Superior temporal gyrus (tissue), 1 donor: ENCODE results near the gene WBP1.
A peak's percentile ranks its signal among the peaks of the same experiment; 100 is the strongest.
"Not testable (repeated sequence)": the region's sequence is repeated elsewhere in the genome, so short reads cannot be mapped to it uniquely, and the experiment has no call there.

Experiments
- DNase-seq: peaks from one replicate; pipeline ENCODE4 v3.0.0-alpha.2; 2016; ENCODE audit errors: extremely low spot score

The WBP1 gene

DNA sequence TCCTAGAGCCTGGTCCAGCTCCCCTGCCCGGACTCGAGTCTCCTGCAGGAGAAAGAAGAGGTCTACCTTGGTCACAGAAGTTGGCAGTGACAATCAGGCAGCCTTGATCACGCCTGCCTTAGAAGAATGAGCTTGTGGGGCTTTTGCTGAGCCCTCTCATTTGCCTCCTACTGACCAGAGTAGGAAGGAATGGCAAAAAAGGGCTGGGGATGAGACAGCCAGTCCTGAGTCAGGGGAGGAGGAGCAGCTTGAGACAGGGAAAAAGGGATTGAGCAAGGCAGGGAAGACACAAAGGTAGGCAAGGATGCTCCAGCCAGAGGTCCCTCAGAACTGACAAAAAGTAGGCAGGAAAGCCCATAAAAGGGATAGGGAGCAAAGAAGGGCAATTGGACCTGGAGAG, 30.7 kb upstream of the WBP1 start:
- no peak for DNase-seq

DNA sequence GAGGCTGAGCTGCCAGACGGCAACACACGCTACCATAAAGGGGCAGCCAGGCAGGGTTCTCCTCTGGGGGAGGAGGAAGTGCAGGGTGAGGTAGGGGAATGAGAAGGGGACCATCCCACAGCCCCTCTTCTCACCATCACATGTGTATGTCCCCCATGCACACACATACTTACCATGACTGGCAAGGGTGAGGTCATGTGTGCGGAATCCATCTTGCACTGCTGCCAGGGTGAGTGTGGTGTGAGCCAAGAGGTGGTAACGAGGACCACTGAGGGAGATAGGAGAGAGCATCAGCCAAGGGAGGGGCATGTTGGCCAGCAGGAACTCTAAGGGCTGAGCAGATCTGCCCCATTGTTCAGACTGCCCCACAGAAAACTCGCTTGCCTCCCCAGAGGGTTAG, 29.6 kb upstream of the WBP1 start:
- no peak for DNase-seq

DNA sequence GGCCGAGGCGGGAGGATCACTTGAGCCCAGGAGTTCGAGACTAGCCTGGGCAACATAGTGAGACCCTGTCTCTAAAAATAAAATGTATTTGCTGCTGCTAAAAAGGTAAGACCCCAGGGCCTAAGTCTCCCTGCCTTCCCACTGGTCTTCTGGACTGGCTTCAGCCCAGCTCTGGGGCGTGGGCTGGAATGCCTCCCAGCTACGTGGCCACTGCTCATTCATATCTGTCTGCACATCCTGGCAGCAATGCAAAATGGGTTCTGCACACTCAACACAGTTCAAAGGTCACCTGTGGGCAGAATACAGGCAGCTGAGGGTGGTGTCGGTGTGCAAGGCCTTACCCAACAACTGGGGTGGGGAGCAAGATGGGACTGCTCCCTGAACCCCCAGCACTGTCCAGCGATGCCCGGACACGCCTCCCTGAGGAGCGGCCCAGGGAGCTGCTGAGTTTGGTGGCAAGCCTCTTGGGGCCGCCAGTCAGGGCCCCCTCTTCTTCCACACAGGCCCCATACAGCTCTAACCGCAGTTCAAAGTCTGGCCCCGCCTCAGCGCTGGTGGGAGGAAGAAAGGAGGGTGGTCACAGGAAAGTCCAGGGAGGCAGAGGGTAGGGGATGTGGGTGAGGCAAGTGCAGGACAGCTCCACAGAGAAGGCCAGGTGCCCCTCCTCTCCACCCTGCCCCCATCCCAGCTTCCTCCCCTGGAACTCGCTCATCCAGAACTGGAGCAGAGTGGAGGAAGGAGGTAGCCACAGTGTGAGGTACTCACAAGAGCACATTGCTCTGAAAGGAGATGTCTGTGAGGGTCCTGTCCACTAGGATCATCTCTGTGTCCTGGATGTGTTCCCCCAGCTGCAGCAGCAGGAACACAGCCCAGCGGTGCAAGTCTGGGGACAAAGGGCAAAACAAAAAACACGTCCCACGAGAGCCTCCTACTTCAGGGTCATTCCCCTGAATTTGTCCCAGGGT, 28.5 kb upstream of the WBP1 start:
- DNase-seq, result no peak

DNA sequence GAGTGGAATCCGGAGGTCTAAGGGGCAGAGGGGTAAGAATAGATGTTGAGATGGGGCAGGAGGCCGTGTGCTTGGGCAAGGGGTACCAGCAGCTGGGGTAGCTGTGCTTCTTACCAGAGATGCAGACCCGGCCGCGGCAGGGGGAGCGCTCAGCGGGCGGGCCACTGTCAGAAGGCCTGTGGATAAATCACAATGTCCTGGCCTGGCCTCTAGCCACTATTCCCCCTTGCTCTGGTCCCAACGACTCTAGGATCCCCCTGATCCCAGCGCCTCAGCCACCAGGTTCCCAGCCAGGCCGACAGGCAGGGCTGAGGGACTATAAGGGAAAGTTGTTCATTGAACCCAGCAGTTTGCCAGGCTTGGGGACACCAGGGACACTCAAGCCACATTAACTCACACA, 27.7 kb upstream of the WBP1 start:
- no peak for DNase-seq

DNA sequence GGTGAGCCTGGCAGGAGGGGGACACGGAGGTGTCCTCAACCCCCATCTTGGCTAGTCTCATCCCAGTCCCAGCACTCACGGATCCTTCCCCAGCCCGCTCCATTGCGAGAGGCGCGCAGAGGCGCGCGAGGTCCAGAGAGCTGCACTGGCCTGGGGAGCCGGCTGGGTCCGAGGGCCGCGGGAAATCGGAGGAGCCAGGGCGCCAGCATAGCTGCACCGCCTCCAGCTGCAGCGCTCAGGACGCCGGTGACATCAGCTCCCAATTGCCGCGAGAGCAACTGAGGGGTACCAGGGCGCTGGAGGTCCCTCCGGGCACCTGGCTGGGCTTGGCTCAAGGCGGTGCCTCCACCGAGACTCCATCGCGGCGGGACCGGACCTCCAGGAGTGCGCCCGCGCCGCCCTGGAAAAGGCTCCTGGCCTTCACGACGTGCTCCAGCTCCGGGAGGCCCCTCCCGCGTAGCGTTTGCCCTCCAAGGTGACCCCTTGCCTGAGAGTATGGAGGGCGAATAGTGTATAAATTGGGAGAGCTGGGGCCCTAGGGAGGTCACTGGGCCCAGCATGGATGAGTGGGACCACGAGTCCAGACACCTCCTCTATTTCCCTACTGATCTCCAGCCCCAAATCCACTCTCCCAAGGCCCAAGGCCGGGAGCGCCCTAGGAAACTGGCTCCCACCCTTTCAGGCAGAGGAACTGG, 22.0 kb upstream of the WBP1 start:
- DNase-seq, result no peak

DNA sequence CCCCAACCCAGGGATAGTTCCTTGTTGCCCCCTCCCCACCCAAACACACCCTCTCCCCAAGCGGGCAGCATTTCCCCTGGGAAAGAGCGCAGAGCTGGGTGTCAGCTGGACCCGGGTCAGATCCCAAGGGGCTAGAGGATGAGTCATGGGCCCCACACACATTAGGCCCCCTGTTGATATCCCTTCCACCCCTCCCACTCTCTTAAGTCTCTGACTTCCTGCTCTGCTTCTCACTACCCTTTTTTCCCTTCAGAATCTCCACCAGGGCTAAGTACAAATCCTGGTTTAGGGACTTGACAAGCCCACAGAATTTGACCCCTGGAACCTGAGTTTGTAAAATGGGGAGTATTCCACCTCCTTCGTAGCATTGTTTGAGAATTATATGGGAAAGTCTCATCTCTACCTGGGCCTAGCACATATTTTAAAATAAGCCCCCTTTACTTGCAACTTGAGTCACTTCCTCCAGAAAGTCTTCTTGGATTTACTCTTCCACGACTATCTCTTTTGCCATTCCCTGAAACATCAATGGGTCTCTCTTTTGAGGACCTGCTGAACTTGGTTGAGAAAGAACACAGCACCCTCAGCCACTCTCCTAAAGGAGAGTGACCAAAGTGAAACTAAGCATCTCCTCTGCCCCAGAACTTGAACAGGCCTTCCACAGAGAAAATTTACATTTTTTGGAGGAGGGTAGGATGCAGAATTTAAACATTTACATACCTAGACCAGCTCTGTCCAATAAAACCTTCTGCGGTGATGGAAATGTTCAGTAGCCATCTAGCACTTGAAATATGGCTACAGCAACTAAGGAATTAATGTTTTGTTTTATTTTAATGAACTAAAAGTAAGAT, 21.2 kb upstream of the WBP1 start:
- no peak for DNase-seq

DNA sequence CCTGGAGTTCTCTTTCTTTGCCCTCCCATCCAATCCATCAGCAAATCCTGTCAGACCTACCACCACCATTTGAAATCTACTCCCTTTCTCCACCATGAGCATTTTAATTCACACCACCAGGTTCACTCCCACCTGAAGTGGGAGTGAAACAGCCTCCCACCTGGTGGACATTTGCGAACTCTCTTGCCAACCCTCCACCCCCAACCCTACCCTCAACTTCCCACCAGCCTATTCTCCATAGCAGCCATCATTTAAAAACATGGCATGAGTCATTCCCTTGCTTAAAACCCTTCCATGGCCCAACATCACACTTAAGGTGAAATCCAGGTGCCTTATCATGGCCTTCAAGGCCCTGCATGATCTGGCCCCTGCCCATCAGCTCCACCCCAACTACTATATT, 20.0 kb upstream of the WBP1 start:
- no peak for DNase-seq

DNA sequence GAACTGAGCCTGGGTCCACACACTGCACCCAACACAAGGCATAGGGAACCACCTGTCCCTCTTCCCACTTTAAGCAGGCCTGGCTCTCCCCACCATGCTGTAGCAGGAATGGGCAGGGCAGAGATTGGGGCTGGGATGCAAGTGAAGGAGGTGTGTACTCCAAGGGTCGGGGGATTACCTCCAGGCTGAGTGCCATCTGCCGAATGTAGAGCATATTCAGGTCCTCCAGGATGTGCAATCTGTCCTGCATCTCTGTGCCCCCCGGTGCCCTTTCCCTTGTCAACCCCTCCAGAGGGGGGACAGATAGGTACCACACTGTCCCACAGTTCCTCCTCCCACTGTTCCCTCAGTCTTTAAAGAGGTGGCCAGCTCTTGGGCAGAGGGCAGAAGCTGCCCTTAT, 18.9 kb upstream of the WBP1 start:
- DNase-seq, result no peak

DNA sequence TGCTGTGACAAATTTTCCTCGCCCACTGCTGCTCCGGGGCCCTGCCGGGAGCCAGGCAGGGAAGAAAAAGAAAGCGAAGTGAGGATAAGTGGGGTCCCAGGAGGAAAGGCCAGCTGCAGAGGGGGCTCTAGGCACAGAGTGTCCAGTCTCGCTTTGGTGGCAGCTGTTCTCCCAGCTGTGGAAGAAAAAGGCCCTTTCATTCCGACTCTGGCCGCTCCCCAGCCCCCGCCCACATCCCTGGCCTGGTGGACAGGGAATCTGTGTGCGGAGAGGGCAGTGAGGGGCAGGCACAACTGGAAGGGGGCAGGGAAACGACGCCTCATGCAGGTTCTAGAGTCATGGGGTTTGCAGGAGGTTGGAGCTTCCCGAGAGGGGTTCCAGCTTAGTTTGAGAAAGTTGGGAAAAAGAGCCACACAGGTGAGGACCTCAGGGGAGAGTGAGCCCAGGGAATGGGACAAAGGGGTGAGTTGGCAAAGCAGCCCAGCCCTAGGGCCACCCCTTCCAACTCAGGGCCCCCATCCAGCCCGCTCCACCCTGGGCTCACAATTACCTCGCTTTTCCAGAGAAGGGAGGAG, 18.3 kb upstream of the WBP1 start:
- peak; percentile 93 for DNase-seq

DNA sequence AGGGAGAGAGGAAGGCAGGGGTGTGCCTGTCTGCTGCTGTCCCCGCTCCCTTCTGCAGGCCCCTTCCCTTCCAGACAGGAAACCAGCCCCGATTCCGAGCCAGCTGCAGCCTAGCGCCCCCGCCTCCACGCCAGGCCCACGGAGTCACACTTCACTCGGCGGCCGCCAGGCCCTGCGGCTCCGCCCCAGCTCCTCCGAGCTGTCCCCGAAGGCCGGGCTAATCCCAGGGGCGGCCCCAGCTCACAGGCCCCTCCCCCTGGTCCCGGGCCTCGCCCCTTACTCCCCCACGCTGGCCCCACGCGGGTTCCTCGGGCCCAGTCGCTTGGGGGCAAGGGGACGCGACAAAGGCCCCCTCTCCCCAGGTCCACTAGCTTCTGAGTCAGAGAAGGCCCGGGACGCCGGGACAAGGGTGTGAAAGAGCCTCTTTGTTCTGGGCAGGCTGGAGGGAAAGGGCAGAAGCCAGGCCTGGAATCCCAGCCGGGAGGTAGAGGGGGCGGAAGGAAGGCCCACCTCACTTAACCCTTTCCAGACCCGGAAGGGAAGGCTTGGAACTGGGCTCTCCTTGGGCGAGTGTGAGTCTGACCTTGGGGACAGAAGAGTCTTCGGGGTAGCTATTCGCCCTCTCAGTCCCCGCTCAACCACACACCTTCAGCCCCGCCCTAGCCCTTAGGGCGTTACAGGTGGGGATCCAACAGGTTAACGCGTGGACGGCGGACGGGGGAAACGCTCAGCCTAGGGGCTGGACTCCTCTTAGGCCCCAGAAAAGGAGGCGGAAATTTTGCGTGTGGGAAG, 17.7 kb upstream of the WBP1 start:
- DNase-seq, result peak; percentile 88

DNA sequence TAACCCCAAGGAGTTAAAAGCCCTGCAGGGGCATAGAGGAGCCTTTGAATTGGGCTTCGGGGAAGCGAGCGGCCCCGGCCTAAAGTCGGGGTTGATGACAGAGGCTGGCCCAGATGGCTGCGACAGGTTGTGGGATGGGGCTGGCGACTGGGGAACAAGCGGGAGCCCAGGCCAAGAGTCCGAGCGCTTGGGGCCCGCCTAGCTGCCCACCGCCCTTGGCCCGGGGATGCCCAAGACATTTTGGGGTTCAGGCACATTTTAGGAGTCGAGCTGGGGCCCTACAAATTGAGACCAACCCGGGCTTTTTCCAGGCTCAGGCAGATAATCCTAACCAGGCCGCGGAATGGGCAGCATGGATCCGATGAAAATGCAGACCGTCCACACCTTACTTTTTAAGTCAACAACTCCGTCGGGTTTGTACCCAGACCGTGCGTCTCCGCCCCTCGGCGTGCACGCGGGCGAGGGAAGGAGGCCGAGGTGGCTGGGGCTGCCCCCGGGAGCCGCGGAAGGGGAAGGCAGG, 17.0 kb upstream of the WBP1 start:
- no peak for DNase-seq

DNA sequence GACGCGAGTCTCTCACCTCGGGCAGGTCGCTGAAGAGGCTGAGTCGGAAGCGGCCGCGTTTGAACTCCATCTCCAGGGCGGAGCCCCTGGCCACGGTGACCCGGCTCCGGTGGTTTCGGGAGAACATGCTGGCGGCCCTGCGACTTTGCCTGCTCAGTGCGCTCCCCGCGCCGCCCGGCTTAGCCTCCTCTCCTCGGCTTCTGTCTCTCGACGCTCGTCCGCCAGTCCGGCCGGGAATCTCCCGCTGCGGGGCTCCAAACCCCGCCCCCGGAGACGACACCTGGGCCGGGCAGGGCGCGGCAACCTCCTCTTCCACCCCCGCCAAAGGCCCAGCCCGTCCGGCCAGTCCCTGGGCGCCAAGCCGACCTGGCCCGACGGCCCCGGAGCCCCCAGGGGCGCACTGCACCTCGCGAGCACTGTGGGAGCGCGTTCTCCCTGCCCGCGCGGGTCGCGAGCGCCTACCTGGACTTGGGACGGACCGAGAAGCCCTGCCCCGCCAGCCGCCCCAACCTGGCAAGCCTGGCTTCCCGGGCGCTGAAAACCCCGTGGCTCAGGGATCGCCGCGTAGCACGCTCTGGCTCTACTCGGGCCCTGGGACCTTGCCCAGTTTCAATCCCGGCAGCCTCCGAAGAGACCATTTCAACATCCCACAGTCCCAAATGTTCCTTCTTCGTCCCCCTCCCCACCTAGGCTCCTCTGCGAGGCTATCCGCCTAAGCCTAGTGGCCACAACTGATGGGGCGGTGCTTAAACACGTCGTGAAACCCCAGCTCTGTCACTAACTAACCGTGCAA, 16.4 kb upstream of the WBP1 start, which contains the start of gene RTKN:
RTKN (minus strand) TSS at position 248 of the 793 bp plus-strand sequence; CDS start at position 127, 121 bp downstream.
- no peak for DNase-seq

DNA sequence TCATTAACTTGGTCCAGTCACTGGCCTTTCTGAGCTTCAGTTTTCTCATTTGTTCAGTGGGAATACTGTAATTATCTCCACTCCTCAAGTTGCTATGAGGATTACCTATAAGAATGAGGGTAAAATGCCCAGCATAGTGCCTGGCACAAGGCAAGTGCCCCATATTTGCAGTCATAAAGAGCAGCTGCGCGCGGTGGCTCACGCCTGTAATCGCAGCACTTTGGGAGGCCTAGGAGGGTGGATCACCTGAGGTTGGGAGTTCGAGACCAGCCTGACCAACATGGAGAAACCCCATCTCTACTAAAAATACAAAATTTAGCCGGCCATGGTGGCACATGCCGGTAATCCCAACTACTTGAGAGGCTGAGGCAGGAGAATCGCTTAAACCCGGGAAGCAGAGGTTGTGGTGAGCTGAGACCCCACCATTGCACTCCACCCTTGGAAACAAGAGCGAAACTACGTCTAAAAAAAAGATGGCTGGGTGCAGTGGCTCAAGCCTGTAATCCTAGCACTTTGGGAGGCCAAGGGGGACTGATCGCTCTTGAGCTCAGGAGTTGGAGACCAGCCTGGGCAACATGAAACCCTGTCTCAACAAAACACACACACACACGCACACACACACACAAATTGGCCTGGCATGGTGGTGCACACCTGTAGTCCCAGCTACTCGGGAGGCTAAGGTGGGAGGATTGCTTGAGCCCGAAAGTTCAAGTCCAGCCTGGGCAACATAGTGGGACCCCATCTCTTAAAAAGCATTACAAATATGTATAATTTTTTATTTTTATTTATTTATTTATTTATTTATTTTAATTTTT, 15.5 kb upstream of the WBP1 start:
- not testable (repeated sequence) for DNase-seq

DNA sequence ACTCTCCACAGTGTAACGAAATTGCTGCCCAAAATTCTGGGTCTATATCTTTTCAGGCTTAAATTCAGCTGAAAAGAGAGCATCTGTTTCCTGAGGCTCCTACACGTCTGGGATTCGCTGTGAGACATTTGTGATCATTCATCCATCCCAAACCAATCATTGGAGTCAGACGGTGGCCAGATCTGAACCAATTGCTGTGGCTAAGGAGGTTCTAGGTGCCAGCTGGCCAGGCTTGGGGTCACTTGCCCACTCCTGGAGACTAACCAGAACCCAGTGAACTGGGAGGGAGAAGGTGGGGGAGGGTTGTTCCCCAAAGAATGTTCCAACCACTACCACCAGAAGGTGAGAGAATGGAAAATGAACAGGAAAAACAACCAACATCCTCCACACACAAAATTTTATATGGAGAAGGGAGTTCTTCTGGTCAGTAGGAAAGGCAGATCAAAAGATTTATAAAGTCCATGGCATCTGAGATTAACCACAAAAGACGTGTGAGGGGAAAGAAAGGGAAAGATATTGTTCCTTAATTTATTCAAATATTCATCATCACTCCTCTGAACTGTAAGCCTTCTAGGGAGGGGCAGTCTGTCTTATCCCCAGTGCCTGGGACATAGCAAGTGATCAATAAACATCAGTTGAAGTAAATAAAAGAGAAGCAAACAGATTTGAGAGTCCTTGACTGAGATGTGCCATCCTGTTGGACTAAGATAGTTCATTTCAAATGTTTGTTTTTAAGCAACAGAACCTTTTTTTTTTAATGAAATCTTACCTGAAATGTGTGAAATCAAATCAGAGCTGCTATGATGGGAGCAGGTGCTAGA, 13.5 kb upstream of the WBP1 start:
- DNase-seq, result no peak

DNA sequence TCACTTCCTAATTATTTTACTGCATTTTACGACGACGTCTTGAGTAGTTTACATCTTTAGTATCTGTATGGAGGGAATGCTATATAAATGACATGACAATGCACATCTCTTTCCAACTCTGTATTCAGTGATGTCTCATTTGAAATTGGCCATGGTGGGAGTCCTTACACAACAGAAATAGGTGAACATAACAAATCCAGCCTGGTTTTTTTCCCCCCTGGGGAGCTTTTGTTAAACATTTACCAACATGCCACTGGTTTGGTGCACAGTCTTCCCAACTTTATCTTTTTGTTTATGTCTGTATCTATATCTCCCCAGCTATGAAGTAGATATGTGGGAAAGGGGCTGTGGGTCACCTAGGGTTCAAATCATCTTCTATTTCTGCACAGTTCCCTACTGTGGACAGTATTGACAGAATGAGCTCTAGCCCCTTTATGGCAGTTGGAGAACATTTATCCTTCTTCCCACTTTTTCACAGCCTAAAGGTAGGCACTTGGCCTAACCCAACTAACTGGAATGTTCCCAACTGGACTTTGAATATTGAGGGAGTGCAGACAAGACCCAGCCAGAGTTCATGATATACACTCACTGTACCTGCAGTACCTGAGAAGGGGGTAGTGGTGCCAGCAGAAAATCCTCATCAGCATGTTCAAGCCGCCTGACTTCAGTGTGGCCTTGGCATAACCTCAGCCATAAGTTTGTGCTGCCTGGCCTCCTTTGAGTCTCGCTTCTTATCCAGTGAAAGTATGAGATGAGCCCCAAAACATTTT, 10.8 kb upstream of the WBP1 start:
- no peak for DNase-seq

DNA sequence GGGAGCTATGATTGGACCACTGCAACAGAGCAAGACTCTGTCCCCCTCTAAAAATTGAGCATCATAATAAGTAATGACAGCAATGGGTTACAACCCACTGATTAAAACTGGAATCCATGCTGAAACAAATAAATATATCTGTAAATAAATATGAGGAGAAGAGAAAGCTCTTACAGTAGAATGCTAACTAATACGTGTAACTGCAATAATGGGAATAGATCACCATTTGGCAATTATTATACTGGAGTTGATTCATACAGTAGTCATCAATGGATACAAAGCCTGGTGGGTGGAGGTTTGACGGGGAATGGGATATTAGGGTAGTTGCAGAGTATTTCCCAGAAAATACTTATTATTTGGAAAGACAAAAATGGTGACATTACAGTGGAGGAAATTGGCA, 9.5 kb upstream of the WBP1 start:
- no peak for DNase-seq

DNA sequence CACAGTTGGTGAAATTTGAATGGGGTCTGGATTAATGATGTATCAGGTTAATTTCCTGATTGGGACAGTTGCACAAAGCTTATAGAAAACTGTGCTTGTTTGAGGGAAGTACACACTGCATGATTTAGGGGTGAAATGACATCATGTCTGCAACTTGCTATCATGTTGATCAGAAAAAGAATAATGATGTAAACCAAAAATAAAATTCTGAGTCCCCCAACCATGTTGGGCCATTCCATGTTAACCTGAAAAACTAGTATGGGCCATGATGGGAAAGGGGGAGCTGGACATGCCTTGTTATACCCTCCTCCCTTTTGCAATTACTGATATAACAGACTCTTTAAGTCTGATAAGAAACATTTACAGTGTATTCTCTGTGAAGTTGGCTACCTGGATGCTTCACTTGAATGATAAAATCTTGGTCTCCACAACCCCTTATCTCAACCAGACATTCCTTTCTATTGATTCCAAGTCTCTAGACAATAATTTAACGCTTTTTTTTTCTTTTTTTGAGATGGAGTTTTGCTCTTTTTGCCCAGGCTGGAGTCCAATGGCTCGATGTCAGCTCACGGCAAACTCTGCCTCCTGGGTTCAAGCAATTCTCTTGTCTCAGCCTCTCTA, 7.6 kb upstream of the WBP1 start:
- DNase-seq, result no peak
